IPS-20b (cell line): Measurements from ENCODE around the gene ASIC2.

ENCODE experiments used
- H3K27ac ChIP-seq: one replicate; pipeline ENCODE4 v1.5.1; 2013; ENCODE audit warnings: low read length
- H3K27me3 ChIP-seq: 2 replicates; pipeline ENCODE4 v1.6.1; 2013; ENCODE audit warnings: mild to moderate bottlenecking, low read length, inconsistent platforms; ENCODE audit not compliant: insufficient read depth
- H3K36me3 ChIP-seq: 2 replicates; pipeline ENCODE4 v1.6.1; 2013; ENCODE audit warnings: low read depth, mild to moderate bottlenecking, inconsistent platforms, low read length, moderate library complexity; ENCODE audit not compliant: insufficient read depth
- H3K4me1 ChIP-seq: 2 replicates; pipeline ENCODE4 v1.6.1; 2013; ENCODE audit warnings: mild to moderate bottlenecking, control low read depth, inconsistent platforms, low read length, moderate library complexity; ENCODE audit not compliant: insufficient read depth
- H3K4me3 ChIP-seq: 2 replicates; pipeline ENCODE4 v1.5.1; 2013; ENCODE audit warnings: mild to moderate bottlenecking, low read length, inconsistent platforms
- H3K9ac ChIP-seq: 2 replicates; pipeline ENCODE4 v1.6.1; 2013; ENCODE audit warnings: low read depth, mild to moderate bottlenecking, inconsistent platforms, low read length, moderate library complexity
- H3K9me3 ChIP-seq: 2 replicates; pipeline ENCODE4 v1.6.1; 2013; ENCODE audit warnings: mild to moderate bottlenecking, low read depth, low read length, inconsistent platforms; ENCODE audit not compliant: insufficient read depth

ASIC2 gene

GRCh38 chr17:33099252-33099651 is 193.8 kb downstream of the ASIC2 start:
- H3K36me3 ChIP-seq: no peaks in the 10 kb centered on the region
- H3K9me3 ChIP-seq: no peaks in the 10 kb centered on the region
- no peaks in the 10 kb centered on the region for H3K4me1 ChIP-seq
- H3K4me3 ChIP-seq: no peak overlapping the region
- H3K27ac ChIP-seq: no peak overlapping the region
- no peaks in the 10 kb centered on the region for H3K27me3 ChIP-seq
- H3K9ac ChIP-seq: no peak overlapping the region

GRCh38 chr17:33097411-33097810 is 195.7 kb downstream of the ASIC2 start:
- Histone ChIP-seq H3K9me3 (no peaks in the 10 kb centered on the region), H3K27ac (no peak overlapping the region), H3K36me3 (no peaks in the 10 kb centered on the region), H3K4me3 (no peak overlapping the region), H3K27me3 (no peaks in the 10 kb centered on the region), H3K4me1 (no peaks in the 10 kb centered on the region), H3K9ac (no peak overlapping the region)

- Histone ChIP-seq H3K36me3 (no peaks in the 10 kb centered on the region), H3K4me3 (no peak overlapping the region), H3K9ac (no peak overlapping the region), H3K9me3 (no peaks in the 10 kb centered on the region), H3K27ac (no peak overlapping the region), H3K4me1 (no peaks in the 10 kb centered on the region), H3K27me3 (no peaks in the 10 kb centered on the region)
Measured at GRCh38 chr17:33096161-33096560, 196.9 kb downstream of the ASIC2 start.

- H3K4me3 ChIP-seq: no peak overlapping the region
- H3K9me3 ChIP-seq: no peaks in the 10 kb centered on the region
- no peaks in the 10 kb centered on the region for H3K27me3 ChIP-seq
- no peaks in the 10 kb centered on the region for H3K4me1 ChIP-seq
- no peak overlapping the region for H3K27ac ChIP-seq
- no peaks in the 10 kb centered on the region for H3K36me3 ChIP-seq
- no peak overlapping the region for H3K9ac ChIP-seq
Measured at GRCh38 chr17:33091271-33091670, 201.8 kb downstream of the ASIC2 start.

GRCh38 chr17:33090806-33091205 is 202.3 kb downstream of the ASIC2 start:
- H3K36me3 ChIP-seq: no peaks in the 10 kb centered on the region
- H3K27me3 ChIP-seq: no peaks in the 10 kb centered on the region
- no peak overlapping the region for H3K27ac ChIP-seq
- no peak overlapping the region for H3K9ac ChIP-seq
- no peaks in the 10 kb centered on the region for H3K9me3 ChIP-seq
- no peak overlapping the region for H3K4me3 ChIP-seq
- no peaks in the 10 kb centered on the region for H3K4me1 ChIP-seq

- Histone ChIP-seq H3K4me3 (no peak overlapping the region), H3K9me3 (no peaks in the 10 kb centered on the region), H3K36me3 (no peaks in the 10 kb centered on the region), H3K27ac (no peak overlapping the region), H3K4me1 (no peaks in the 10 kb centered on the region), H3K27me3 (no peaks in the 10 kb centered on the region), H3K9ac (no peak overlapping the region)
Measured at GRCh38 chr17:33086878-33087277, 206.2 kb downstream of the ASIC2 start.

- Histone ChIP-seq H3K4me1 (no peaks in the 10 kb centered on the region), H3K27ac (no peak overlapping the region), H3K9me3 (no peaks in the 10 kb centered on the region), H3K4me3 (no peak overlapping the region), H3K9ac (no peak overlapping the region), H3K36me3 (no peaks in the 10 kb centered on the region), H3K27me3 (no peaks in the 10 kb centered on the region)
Measured at GRCh38 chr17:33086041-33086440, 207.1 kb downstream of the ASIC2 start.

- no peaks in the 10 kb centered on the region for H3K4me1 ChIP-seq
- no peaks in the 10 kb centered on the region for H3K27me3 ChIP-seq
- H3K9me3 ChIP-seq: no peaks in the 10 kb centered on the region
- no peak overlapping the region for H3K4me3 ChIP-seq
- H3K9ac ChIP-seq: no peak overlapping the region
- H3K27ac ChIP-seq: no peak overlapping the region
- no peaks in the 10 kb centered on the region for H3K36me3 ChIP-seq
Measured at GRCh38 chr17:33085256-33085655, 207.8 kb downstream of the ASIC2 start.

GRCh38 chr17:33084755-33085154 is 208.3 kb downstream of the ASIC2 start:
- Histone ChIP-seq H3K4me3 (no peak overlapping the region), H3K9ac (no peak overlapping the region), H3K27ac (no peak overlapping the region), H3K4me1 (no peaks in the 10 kb centered on the region), H3K27me3 (no peaks in the 10 kb centered on the region), H3K9me3 (no peaks in the 10 kb centered on the region), H3K36me3 (no peaks in the 10 kb centered on the region)

- no peak overlapping the region for H3K9ac ChIP-seq
Measured at GRCh38 chr17:33082529-33083173, 210.4 kb downstream of the ASIC2 start.

GRCh38 chr17:33080091-33080490 is 213.0 kb downstream of the ASIC2 start:
- Histone ChIP-seq H3K27ac (no peak overlapping the region), H3K4me3 (no peak overlapping the region), H3K36me3 (no peaks in the 10 kb centered on the region), H3K27me3 (no peaks in the 10 kb centered on the region), H3K9me3 (no peaks in the 10 kb centered on the region), H3K4me1 (no peaks in the 10 kb centered on the region), H3K9ac (no peak overlapping the region)

More at GRCh38 chr17:33082529-33083173, 210.4 kb downstream of the ASIC2 start:
- Histone ChIP-seq H3K27ac (no peak overlapping the region), H3K4me3 (no peak overlapping the region), H3K9me3 (no peaks in the 10 kb centered on the region), H3K27me3 (no peaks in the 10 kb centered on the region), H3K4me1 (no peaks in the 10 kb centered on the region), H3K36me3 (no peaks in the 10 kb centered on the region)

- Histone ChIP-seq H3K36me3 (no peaks in the 10 kb centered on the region), H3K27me3 (no peaks in the 10 kb centered on the region), H3K9ac (no peak overlapping the region), H3K9me3 (no peaks in the 10 kb centered on the region), H3K4me1 (no peaks in the 10 kb centered on the region), H3K4me3 (no peak overlapping the region), H3K27ac (no peak overlapping the region)
Measured at GRCh38 chr17:33079201-33079600, 213.9 kb downstream of the ASIC2 start.
